B cell (primary cell): ENCODE measurements around the gene APOA5. TPM values are rescaled to one million over a fixed set of nuclear protein-coding genes. Genes with fewer than 3 reads are reported as not detected.

Experiments used
- ATAC-seq: fragments of 200-7000 bp; cut with Tn5 transposase; one replicate; pipeline ENCODE4 v1.10.0; 2021; ENCODE audit warnings: low read depth, mild to moderate bottlenecking, moderate number of reproducible peaks, moderate library complexity
- CTCF ChIA-PET: fragments of 350-600 bp; sonication (Branson Sonifier 250); formaldehyde crosslinking; loops from one replicate; lab custom pipeline; 2021; ENCODE audit warnings: antibody characterized with exemption, inconsistent platforms; lab: Charles Lee
- POLR2A ChIA-PET: fragments of 350-600 bp; sonication (Branson Sonifier 250); formaldehyde crosslinking; loops from one replicate; lab custom pipeline; 2021; ENCODE audit warnings: antibody characterized with exemption; lab: Charles Lee
- DNase-seq: peaks from one replicate; pipeline ENCODE4 v3.0.0; 2013
- H2AFZ ChIP-seq: 2 replicates; pipeline ENCODE4 v1.6.1; 2012; ENCODE audit warnings: mild to moderate bottlenecking, low read depth, low read length; ENCODE audit not compliant: insufficient read depth, poor library complexity, severe bottlenecking
- H3K27ac ChIP-seq, 2 donors: 1 replicate in 1 of 2; 2 replicates in 1 of 2; pipeline ENCODE4 v1.5.1; 2012 to 2013; ENCODE audit warnings: low read length in 2 of 2, mild to moderate bottlenecking in 2 of 2, moderate library complexity in 1 of 2
- H3K27me3 ChIP-seq, 4 experiments: fragments of 200-600 bp in 1 of 4; sonication (generic) in 1 of 4; replicated peaks in 1 of 4; 1 replicate in 2 of 4; 2 replicates in 2 of 4; pipeline versions ENCODE4 v1.6.1 to v1.7.0; 2013 to 2016; ENCODE audit warnings: low read length in 3 of 4, mild to moderate bottlenecking in 2 of 4, mixed read lengths in 1 of 4, moderate library complexity in 1 of 4; ENCODE audit not compliant: insufficient read depth in 4 of 4, control insufficient read depth in 3 of 4; ENCODE audit errors: control extremely low read depth in 1 of 4
- H3K36me3 ChIP-seq, 2 experiments: replicated peaks in 1 of 2; 1 replicate in 1 of 2; 2 replicates in 1 of 2; pipeline versions ENCODE4 v1.6.1 to v1.7.1; 2013; ENCODE audit warnings: low read length in 1 of 2; ENCODE audit not compliant: insufficient read depth in 2 of 2, control insufficient read depth in 1 of 2; ENCODE audit errors: control extremely low read depth in 1 of 2, extremely low read depth in 1 of 2
- H3K4me1 ChIP-seq, 2 donors: fragments of 200-600 bp in 1 of 2; sonication (generic) in 1 of 2; 1 replicate in 1 of 2; 2 replicates in 1 of 2; pipeline versions ENCODE4 v1.5.1 to v1.6.1; 2013 to 2017; ENCODE audit warnings: low read length in 2 of 2; ENCODE audit not compliant: control insufficient read depth in 2 of 2, insufficient read depth in 2 of 2
- H3K4me2 ChIP-seq: replicated peaks from 2 replicates; pipeline ENCODE3; 2012; ENCODE audit warnings: mild to moderate bottlenecking, low read depth, low read length; ENCODE audit not compliant: poor library complexity, severe bottlenecking
- H3K4me3 ChIP-seq, 5 experiments: fragments of 200-600 bp in 1 of 5; sonication (generic) in 1 of 5; 1 replicate in 3 of 5; 2 replicates in 2 of 5; pipeline versions ENCODE4 v1.5.1 to v1.7.0; 2011 to 2016; ENCODE audit warnings: low read length in 4 of 5, mild to moderate bottlenecking in 4 of 5, low read depth in 2 of 5, control low read depth in 1 of 5, moderate library complexity in 1 of 5; ENCODE audit not compliant: insufficient read depth in 1 of 5; ENCODE audit errors: control extremely low read depth in 1 of 5, extremely low read depth in 1 of 5
- H3K79me2 ChIP-seq: fragments of 200-600 bp; sonication (generic); one replicate; pipeline ENCODE4 v1.6.0; 2016; ENCODE audit warnings: low read length; ENCODE audit not compliant: control insufficient read depth, insufficient read depth
- H3K9ac ChIP-seq: fragments of 200-600 bp; sonication (generic); 2 replicates; pipeline ENCODE4 v1.6.1; 2017; ENCODE audit warnings: mild to moderate bottlenecking, low read length, moderate library complexity
- H3K9me3 ChIP-seq, 3 donors: one replicate each; pipeline versions ENCODE4 v1.6.1 to v1.7.1; 2013; ENCODE audit warnings: low read length in 2 of 3; ENCODE audit not compliant: control insufficient read depth in 2 of 3, insufficient read depth in 1 of 3; ENCODE audit errors: control extremely low read depth in 1 of 3
- H4K20me1 ChIP-seq: 2 replicates; pipeline ENCODE4 v1.6.0; 2012; ENCODE audit warnings: mild to moderate bottlenecking, low read length; ENCODE audit not compliant: insufficient read depth, control insufficient read depth, poor library complexity, severe bottlenecking
- H3K27ac Mint-ChIP-seq: one replicate; pipeline ENCODE4 v1.8.0; 2021; ENCODE audit warnings: mixed read lengths
- H3K27me3 Mint-ChIP-seq: one replicate; pipeline ENCODE4 v1.8.0; 2021; ENCODE audit warnings: mixed read lengths
- H3K4me1 Mint-ChIP-seq: one replicate; pipeline ENCODE4 v1.8.0; 2021; ENCODE audit warnings: mixed read lengths
- H3K4me3 Mint-ChIP-seq: one replicate; pipeline ENCODE4 v1.8.0; 2021; ENCODE audit warnings: mixed read lengths
- H3K9me3 Mint-ChIP-seq: one replicate; pipeline ENCODE4 v1.8.0; 2022; ENCODE audit warnings: mixed read lengths; ENCODE audit not compliant: insufficient read depth
- CTCF ChIP-seq: fragments of 200-600 bp; IDR thresholded peaks from one replicate; pipeline ENCODE4 v1.8.0; 2022; ENCODE audit warnings: antibody characterized with exemption, mild to moderate bottlenecking
- EZH2 ChIP-seq: IDR thresholded peaks from 2 replicates; pipeline ENCODE4 v1.6.1; 2012; ENCODE audit warnings: borderline replicate concordance, low read depth, mild to moderate bottlenecking, moderate library complexity, low read length; ENCODE audit not compliant: insufficient read depth, poor library complexity, severe bottlenecking
- WGBS: methylation state at CpG from one replicate; pipeline ENCODE4 v1.1.5; 2013; ENCODE audit warnings: missing lambda C conversion rate; ENCODE audit not compliant: insufficient coverage; 5-methylcytosine and 5-hydroxymethylcytosine counted together
- intact Hi-C: fragments of 100-400 bp; cut with micrococcal nuclease; formaldehyde crosslinking; loops from one replicate; pipeline ENCODE4 v1.10.0; 2022
- polyA plus RNA-seq: library from polyadenylated mRNA; depleted of rRNA; stranded (reverse); fragments of >200 nt; gene quantifications from 2 replicates; pipeline ENCODE4 v1.2.3, GENCODE V29; 2012
- total RNA-seq, 2 donors: library from RNA; stranded (reverse); fragments of 120-200 nt in 1 of 2; gene quantifications; 1 replicate in 1 of 2; 2 replicates in 1 of 2; pipeline versions ENCODE4 v1.2.3 to v1.2.4, GENCODE V29; 2013 to 2022

The APOA5 gene
- total and polyA plus RNA-seq, 2 donors (not counting 1 experiment from before 2014, with no cell fraction given), result not detected

- 83% methylated on average over 2 of the region's 2 CpGs for WGBS
- Histone ChIP-seq H3K4me1 (peaks cover 21 to 26% of the 10 kb centered on the region in 2 donors), H3K9ac (no peak overlapping the region), H3K4me2 (peak overlapping the region; percentile 91), H4K20me1 (peaks cover 5% of the 10 kb centered on the region), H3K79me2 (peaks cover 34% of the 10 kb centered on the region), H3K4me3 (no peak overlapping the region), H3K27ac (no peak overlapping the region), H3K27me3 (peaks cover 0 to 10% (median 0%) of the 10 kb centered on the region in 4 experiments), H3K36me3 (peaks cover 6 to 52% of the 10 kb centered on the region in 2 experiments), H3K9me3 (no peaks in the 10 kb centered on the region), H2AFZ (no peak overlapping the region)
- CTCF ChIA-PET, result interaction anchor here (1.2 to 2.3 kb wide), 2 partner anchors 9 to 441 kb away, joined by 4 to 10 read pairs; no protein-coding TSS in a partner anchor
- no peak for DNase-seq
- Mint-ChIP-seq H3K27ac (peak overlapping the region; percentile 98), H3K9me3 (no peaks in the 10 kb centered on the region), H3K27me3 (peaks cover 7% of the 10 kb centered on the region), H3K4me1 (peaks cover 37% of the 10 kb centered on the region), H3K4me3 (peak overlapping the region; percentile 98)
- TF ChIP-seq CTCF, result no peak
- no peak for TF ChIP-seq EZH2
- POLR2A ChIA-PET, result interaction anchor here (0.8 to 2.3 kb wide), 2 partner anchors 14 to 358 kb away, joined by 3 to 11 read pairs; partner anchors contain the start of genes BUD13 and PAFAH1B2
- no peak for ATAC-seq
- intact Hi-C loops, result loop anchor here (5.0 kb wide), 1 partner anchor 541 kb away; the partner anchor contains the start of gene CEP164
Observed at GRCh38 chr11:116786326-116786725, 5.4 kb downstream of the APOA5 start.

GRCh38 chr11:116782728-116783127 lies 9.0 kb downstream of the APOA5 start:
- peaks cover 26% of the 10 kb centered on the region for H3K79me2 ChIP-seq
- H3K9ac ChIP-seq, result no peak overlapping the region
- no peak overlapping the region for H3K27ac ChIP-seq
- no peak for DNase-seq
- ATAC-seq, result no peak
- H3K4me3 ChIP-seq, result no peak overlapping the region
- 75% methylated on average over 3 of the region's 4 CpGs for WGBS
- Mint-ChIP-seq H3K4me1 (peaks cover 21% of the 10 kb centered on the region), H3K4me3 (no peak overlapping the region), H3K9me3 (no peaks in the 10 kb centered on the region), H3K27me3 (no peaks in the 10 kb centered on the region), H3K27ac (no peak overlapping the region)
- H4K20me1 ChIP-seq, result peaks cover 5% of the 10 kb centered on the region
- H3K9me3 ChIP-seq, result no peaks in the 10 kb centered on the region
- intact Hi-C loops, result no loop called here
- H3K4me2 ChIP-seq, result no peak overlapping the region
- H3K4me1 ChIP-seq, result peaks cover 11 to 13% of the 10 kb centered on the region in 2 donors
- ChIA-PET POLR2A (no interaction called here), CTCF (interaction anchor here (1.6 kb wide), 1 partner anchor 10 kb away, joined by 3 read pairs; no protein-coding TSS in a partner anchor)
- H2AFZ ChIP-seq, result no peak overlapping the region
- TF ChIP-seq EZH2, result no peak
- TF ChIP-seq CTCF, result no peak
- H3K36me3 ChIP-seq, result peaks cover 8 to 87% of the 10 kb centered on the region in 2 experiments
- H3K27me3 ChIP-seq, result no peaks in the 10 kb centered on the region
